Osteoblast (primary cell): ENCODE data around the gene USP17L13. TPM values are rescaled to one million over a fixed set of nuclear protein-coding genes. Genes with fewer than 3 reads are reported as not detected.
"Not testable (repeated sequence)": the region's sequence is repeated elsewhere in the genome, so short reads cannot be mapped to it uniquely, and the experiment has no call there.

Experiments
- DNase-seq: peaks from one replicate; pipeline ENCODE4 v3.0.0; 2011; ENCODE audit warnings: low spot score, mixed read lengths; ENCODE audit not compliant: insufficient read length; ENCODE audit errors: missing footprints
- H2AFZ ChIP-seq: 2 replicates; pipeline ENCODE4 v1.6.0; 2011; ENCODE audit warnings: mild to moderate bottlenecking, low read length
- H3K27ac ChIP-seq: 2 replicates; pipeline ENCODE4 v1.5.1; 2011; ENCODE audit warnings: mild to moderate bottlenecking, low read depth, low read length, moderate library complexity
- H3K27me3 ChIP-seq: 2 replicates; pipeline ENCODE4 v1.6.0; 2012; ENCODE audit warnings: mild to moderate bottlenecking, control low read depth, inconsistent platforms, low read length, moderate library complexity; ENCODE audit not compliant: insufficient read depth
- H3K36me3 ChIP-seq: 2 replicates; pipeline ENCODE4 v1.5.1; 2011; ENCODE audit warnings: mild to moderate bottlenecking, low read length, control low read depth, moderate library complexity; ENCODE audit not compliant: insufficient read depth
- H3K4me1 ChIP-seq: 2 replicates; pipeline ENCODE4 v1.5.1; 2011; ENCODE audit warnings: mild to moderate bottlenecking, low read length, control low read depth, moderate library complexity; ENCODE audit not compliant: insufficient read depth
- H3K4me2 ChIP-seq: 2 replicates; pipeline ENCODE4 v1.6.0; 2011; ENCODE audit warnings: mild to moderate bottlenecking, low read length; ENCODE audit not compliant: insufficient read depth
- H3K4me3 ChIP-seq: fragments of 200-600 bp; sonication (generic); 3 replicates; pipeline ENCODE4 v1.5.1; 2012; ENCODE audit warnings: mild to moderate bottlenecking, low read length, inconsistent platforms; ENCODE audit not compliant: insufficient read depth
- H3K79me2 ChIP-seq: 2 replicates; pipeline ENCODE4 v1.6.0; 2012; ENCODE audit warnings: mild to moderate bottlenecking, low read length, control low read depth, inconsistent platforms; ENCODE audit not compliant: insufficient read depth
- H3K9me3 ChIP-seq: 2 replicates; pipeline ENCODE4 v1.5.1; 2011; ENCODE audit warnings: low read depth, low read length, control low read depth
- H4K20me1 ChIP-seq: 2 replicates; pipeline ENCODE4 v1.6.0; 2012; ENCODE audit warnings: mild to moderate bottlenecking, low read length, control low read depth; ENCODE audit not compliant: insufficient read depth
- total RNA-seq: library from RNA; depleted of rRNA; stranded (reverse); fragments of >200 nt; gene quantifications from 2 replicates; pipeline ENCODE4 v1.2.3, GENCODE V29; 2012

USP17L13 gene, protein sequence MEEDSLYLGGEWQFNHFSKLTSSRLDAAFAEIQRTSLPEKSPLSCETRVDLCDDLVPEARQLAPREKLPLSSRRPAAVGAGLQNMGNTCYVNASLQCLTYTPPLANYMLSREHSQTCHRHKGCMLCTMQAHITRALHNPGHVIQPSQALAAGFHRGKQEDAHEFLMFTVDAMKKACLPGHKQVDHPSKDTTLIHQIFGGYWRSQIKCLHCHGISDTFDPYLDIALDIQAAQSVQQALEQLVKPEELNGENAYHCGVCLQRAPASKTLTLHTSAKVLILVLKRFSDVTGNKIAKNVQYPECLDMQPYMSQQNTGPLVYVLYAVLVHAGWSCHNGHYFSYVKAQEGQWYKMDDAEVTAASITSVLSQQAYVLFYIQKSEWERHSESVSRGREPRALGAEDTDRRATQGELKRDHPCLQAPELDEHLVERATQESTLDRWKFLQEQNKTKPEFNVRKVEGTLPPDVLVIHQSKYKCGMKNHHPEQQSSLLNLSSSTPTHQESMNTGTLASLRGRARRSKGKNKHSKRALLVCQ
- not detected in 2 replicates for total RNA-seq

- not testable (repeated sequence) for H3K36me3 ChIP-seq, DNase-seq, H2AFZ ChIP-seq, H3K79me2 ChIP-seq, H3K27ac ChIP-seq, H3K27me3 ChIP-seq, H3K9me3 ChIP-seq, H3K4me2 ChIP-seq, H3K4me3 ChIP-seq, H4K20me1 ChIP-seq, H3K4me1 ChIP-seq
These were observed at the start of gene USP17L13 for GRCh38 chr4:9224596-9224995. TSS of gene USP17L13 (plus strand) at chr4:9224896. CDS start at chr4:9224896, 0 bp downstream.

- H2AFZ ChIP-seq, H3K36me3 ChIP-seq, DNase-seq, H3K27ac ChIP-seq, H3K27me3 ChIP-seq, H4K20me1 ChIP-seq, H3K4me2 ChIP-seq, H3K9me3 ChIP-seq, H3K4me3 ChIP-seq, H3K79me2 ChIP-seq, H3K4me1 ChIP-seq: not testable (repeated sequence)
These were observed 14.3 kb upstream of the USP17L13 start, which contains the start of gene USP17L10 for GRCh38 chr4:9210357-9210756. TSS of gene USP17L10 (plus strand) at chr4:9210657. CDS start at chr4:9210657, 0 bp downstream.

- H3K4me3 ChIP-seq, H4K20me1 ChIP-seq, H3K27ac ChIP-seq, DNase-seq, H3K27me3 ChIP-seq, H2AFZ ChIP-seq, H3K36me3 ChIP-seq, H3K79me2 ChIP-seq, H3K4me2 ChIP-seq, H3K4me1 ChIP-seq, H3K9me3 ChIP-seq: not testable (repeated sequence)
These were observed 10.0 kb upstream of the USP17L13 start for GRCh38 chr4:9214701-9215100.

DNA sequence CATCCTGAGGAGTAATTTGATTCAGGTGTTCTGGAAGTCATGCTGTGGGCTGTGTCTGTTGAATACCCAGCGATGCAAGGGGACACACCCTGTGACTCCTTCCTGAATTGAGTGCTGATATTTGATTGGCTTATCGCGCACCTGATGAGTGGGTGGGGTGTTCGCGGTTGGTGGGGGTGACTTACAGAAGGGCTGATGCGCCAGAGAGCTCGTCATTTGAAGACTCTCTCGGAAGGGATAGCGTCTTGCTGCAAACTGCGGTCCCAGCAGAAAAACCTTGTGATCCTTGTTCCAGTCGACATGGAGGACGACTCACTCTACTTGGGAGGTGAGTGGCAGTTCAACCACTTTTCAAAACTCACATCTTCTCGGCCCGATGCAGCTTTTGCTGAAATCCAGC is 9.6 kb upstream of the USP17L13 start, which contains the start of gene USP17L11:
USP17L11 (plus strand) TSS at position 301 of the 400 bp plus-strand sequence; CDS start at position 301, 0 bp downstream.
- DNase-seq, H3K9me3 ChIP-seq, H4K20me1 ChIP-seq, H3K36me3 ChIP-seq, H3K27ac ChIP-seq, H3K4me2 ChIP-seq, H3K4me3 ChIP-seq, H3K27me3 ChIP-seq, H3K4me1 ChIP-seq, H3K79me2 ChIP-seq, H2AFZ ChIP-seq: not testable (repeated sequence)

DNA sequence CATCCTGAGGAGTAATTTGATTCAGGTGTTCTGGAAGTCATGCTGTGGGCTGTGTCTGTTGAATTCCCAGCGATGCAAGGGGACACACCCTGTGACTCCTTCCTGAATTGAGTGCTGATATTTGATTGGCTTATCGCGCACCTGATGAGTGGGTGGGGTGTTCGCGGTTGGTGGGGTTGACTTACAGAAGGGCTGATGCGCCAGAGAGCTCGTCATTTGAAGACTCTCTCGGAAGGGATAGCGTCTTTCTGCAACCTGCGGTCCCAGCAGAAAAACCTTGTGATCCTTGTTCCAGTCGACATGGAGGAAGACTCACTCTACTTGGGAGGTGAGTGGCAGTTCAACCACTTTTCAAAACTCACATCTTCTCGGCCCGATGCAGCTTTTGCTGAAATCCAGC is 4.8 kb upstream of the USP17L13 start, which contains the start of gene USP17L12:
USP17L12 (plus strand) TSS at position 301 of the 400 bp plus-strand sequence; CDS start at position 301, 0 bp downstream.
- not testable (repeated sequence) for DNase-seq, H3K79me2 ChIP-seq, H3K27ac ChIP-seq, H3K4me2 ChIP-seq, H3K9me3 ChIP-seq, H3K36me3 ChIP-seq, H4K20me1 ChIP-seq, H3K27me3 ChIP-seq, H2AFZ ChIP-seq, H3K4me1 ChIP-seq, H3K4me3 ChIP-seq

GRCh38 chr4:9230249-9230648 is 5.6 kb downstream of the USP17L13 start:
- not testable (repeated sequence) for H3K4me2 ChIP-seq, H3K79me2 ChIP-seq, H2AFZ ChIP-seq, H3K27ac ChIP-seq, H3K27me3 ChIP-seq, H3K36me3 ChIP-seq, DNase-seq, H3K4me3 ChIP-seq, H3K9me3 ChIP-seq, H4K20me1 ChIP-seq, H3K4me1 ChIP-seq

GRCh38 chr4:9234085-9234484 is 9.4 kb downstream of the USP17L13 start, which contains the start of gene USP17L15:
TSS of gene USP17L15 (plus strand) at chr4:9234385. CDS start at chr4:9234385, 0 bp downstream.
- H3K79me2 ChIP-seq, DNase-seq, H3K4me2 ChIP-seq, H3K27ac ChIP-seq, H3K4me1 ChIP-seq, H3K27me3 ChIP-seq, H3K9me3 ChIP-seq, H2AFZ ChIP-seq, H4K20me1 ChIP-seq, H3K4me3 ChIP-seq, H3K36me3 ChIP-seq: not testable (repeated sequence)

DNA sequence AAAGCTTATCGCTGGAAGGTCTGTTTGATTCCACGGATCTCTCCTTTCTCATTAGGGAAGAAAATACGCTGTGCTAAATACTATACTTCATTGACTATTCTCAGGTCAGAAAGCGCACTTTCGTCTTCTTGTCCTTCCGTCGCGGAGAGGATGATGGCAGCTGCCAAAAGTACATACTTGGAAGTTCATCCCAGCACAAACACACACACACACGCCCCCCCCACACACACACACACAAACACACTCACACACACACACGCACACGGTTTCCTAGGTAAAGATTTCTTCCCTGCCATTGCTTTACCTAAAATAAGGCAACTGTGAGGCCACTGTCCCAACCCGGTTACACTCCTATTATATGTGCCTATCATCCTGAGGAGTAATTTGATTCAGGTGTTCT is 13.8 kb downstream of the USP17L13 start:
- H2AFZ ChIP-seq, H3K36me3 ChIP-seq, H3K27me3 ChIP-seq: not testable (repeated sequence)

DNA sequence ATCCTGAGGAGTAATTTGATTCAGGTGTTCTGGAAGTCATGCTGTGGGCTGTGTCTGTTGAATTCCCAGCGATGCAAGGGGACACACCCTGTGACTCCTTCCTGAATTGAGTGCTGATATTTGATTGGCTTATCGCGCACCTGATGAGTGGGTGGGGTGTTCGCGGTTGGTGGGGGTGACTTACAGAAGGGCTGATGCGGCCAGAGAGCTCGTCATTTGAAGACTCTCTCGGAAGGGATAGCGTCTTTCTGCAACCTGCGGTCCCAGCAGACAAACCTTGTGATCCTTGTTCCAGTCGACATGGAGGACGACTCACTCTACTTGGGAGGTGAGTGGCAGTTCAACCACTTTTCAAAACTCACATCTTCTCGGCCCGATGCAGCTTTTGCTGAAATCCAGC is 18.9 kb downstream of the USP17L13 start, which contains the start of gene USP17L17:
USP17L17 (plus strand) TSS at position 301 of the 400 bp plus-strand sequence; CDS start at position 301, 0 bp downstream.
- not testable (repeated sequence) for H3K9me3 ChIP-seq, H3K27me3 ChIP-seq, H3K4me2 ChIP-seq, H3K79me2 ChIP-seq, H3K4me1 ChIP-seq, H2AFZ ChIP-seq, H3K4me3 ChIP-seq, H3K36me3 ChIP-seq, H3K27ac ChIP-seq, DNase-seq, H4K20me1 ChIP-seq

More for the DNA sequence above, 13.8 kb downstream of the USP17L13 start:
- DNase-seq, H4K20me1 ChIP-seq, H3K4me3 ChIP-seq, H3K27ac ChIP-seq, H3K4me1 ChIP-seq, H3K79me2 ChIP-seq, H3K4me2 ChIP-seq, H3K9me3 ChIP-seq: not testable (repeated sequence)
